ENCODE results near the gene SEMG2. TPM values are rescaled to one million over a fixed set of nuclear protein-coding genes. Genes with fewer than 3 reads are reported as not detected.

Gene SEMG2
- total and polyA plus RNA-seq, 9 of the 15 experiments (the other 6 are each of a cell fraction or from before 2014, with no cell fraction given) = not detected

DNA sequence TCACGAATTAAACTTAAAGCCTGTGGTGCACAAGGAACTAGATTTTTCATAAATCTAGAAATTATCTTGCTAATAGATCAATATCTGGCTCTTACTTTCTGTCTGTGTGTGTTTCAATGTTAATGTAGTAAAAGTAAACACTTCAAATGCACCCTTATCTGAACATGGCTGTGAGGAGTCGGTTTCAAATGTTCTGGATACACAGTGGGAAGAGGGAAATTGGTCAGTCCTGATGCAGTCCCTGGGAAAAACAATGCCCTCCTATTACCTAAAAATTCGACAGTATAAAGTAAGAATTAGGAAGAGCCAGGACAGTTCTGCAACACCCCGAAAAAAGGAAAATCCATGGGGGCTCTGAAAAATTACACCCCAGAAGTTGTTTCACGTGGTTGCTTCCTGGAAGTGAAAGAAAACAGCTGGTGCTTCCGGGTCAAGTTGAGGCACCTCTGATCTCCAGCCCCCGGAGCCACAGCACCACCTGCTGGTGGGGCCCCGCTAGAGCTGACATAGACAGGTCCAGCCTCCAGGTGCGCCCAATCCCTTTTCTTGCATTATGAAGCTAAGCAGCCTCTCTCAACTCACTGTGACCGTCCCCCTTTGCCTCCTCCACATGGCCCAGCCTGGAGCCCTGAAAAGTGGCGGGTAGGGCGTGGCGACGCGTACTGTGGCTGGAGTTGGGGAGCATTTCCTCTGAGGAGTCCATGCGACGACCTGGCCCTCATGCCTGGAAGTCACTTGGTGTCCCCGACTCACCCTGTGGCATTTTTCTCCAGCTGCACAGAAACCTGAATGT is 8.3 kb downstream of the SEMG2 start (continued):
- TF ChIP-seq CTCFL (IDR thresholded peaks at IDR 0.05; ENCODE audit: borderline replicate concordance, insufficient read depth, low read depth, low read length, poor library complexity, severe bottlenecking) (peak; percentile 30), REST (IDR thresholded peaks at IDR 0.05; ENCODE audit: borderline replicate concordance) (no peak), REST (CRISPR knock-in tag; IDR thresholded peaks at IDR 0.05; ENCODE audit: low read depth) (no peak), CBX3 (IDR thresholded peaks at IDR 0.05; ENCODE audit: borderline replicate concordance in 1 of 2, low read length in 2 of 2) (peak in 1 of 2 experiments; percentile 15; a peak in 1 of 3 replicates), JUND (IDR thresholded peaks at IDR 0.05; ENCODE audit: borderline replicate concordance, low read depth, low read length) (peak; percentile 18; the same call in 1 of the 2 replicates), JUND (tag; IDR thresholded peaks at IDR 0.05; ENCODE audit: borderline replicate concordance, low read depth, low read length) (no peak), ZNF639 (CRISPR knock-in tag; conservative IDR thresholded peaks at IDR 0.05 in 1 of 2, IDR thresholded peaks at IDR 0.05 in 1 of 2) (no peak)
- TF ChIP-seq, protein P1, sequence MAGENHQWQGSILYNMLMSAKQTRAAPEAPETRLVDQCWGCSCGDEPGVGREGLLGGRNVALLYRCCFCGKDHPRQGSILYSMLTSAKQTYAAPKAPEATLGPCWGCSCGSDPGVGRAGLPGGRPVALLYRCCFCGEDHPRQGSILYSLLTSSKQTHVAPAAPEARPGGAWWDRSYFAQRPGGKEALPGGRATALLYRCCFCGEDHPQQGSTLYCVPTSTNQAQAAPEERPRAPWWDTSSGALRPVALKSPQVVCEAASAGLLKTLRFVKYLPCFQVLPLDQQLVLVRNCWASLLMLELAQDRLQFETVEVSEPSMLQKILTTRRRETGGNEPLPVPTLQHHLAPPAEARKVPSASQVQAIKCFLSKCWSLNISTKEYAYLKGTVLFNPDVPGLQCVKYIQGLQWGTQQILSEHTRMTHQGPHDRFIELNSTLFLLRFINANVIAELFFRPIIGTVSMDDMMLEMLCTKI (IDR thresholded peaks at IDR 0.05; ENCODE audit: partially characterized antibody) = no peak
- TF ChIP-seq, protein P2, sequence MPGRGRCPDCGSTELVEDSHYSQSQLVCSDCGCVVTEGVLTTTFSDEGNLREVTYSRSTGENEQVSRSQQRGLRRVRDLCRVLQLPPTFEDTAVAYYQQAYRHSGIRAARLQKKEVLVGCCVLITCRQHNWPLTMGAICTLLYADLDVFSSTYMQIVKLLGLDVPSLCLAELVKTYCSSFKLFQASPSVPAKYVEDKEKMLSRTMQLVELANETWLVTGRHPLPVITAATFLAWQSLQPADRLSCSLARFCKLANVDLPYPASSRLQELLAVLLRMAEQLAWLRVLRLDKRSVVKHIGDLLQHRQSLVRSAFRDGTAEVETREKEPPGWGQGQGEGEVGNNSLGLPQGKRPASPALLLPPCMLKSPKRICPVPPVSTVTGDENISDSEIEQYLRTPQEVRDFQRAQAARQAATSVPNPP (IDR thresholded peaks at IDR 0.05; ENCODE audit: borderline replicate concordance, insufficient read depth, insufficient read length) = no peak
